OCI-LY1 (cell line): Measurements from ENCODE around the gene CFI.

ENCODE experiments used
- H2AFZ ChIP-seq: fragments of 200-600 bp; sonication (generic), shearing (Covaris generic); 2 replicates; pipeline ENCODE4 v1.6.0; 2014; ENCODE audit warnings: antibody characterized with exemption, mild to moderate bottlenecking, low read length
- H3F3A ChIP-seq: fragments of 200-600 bp; sonication (generic), shearing (Covaris generic); 2 replicates; pipeline ENCODE4 v1.6.0; 2014; ENCODE audit warnings: mild to moderate bottlenecking, antibody characterized with exemption, low read length, moderate library complexity; ENCODE audit not compliant: insufficient read depth
- H3K27ac ChIP-seq: fragments of 200-600 bp; sonication (generic); 2 replicates; pipeline ENCODE4 v1.5.1; 2014; ENCODE audit warnings: low read length, mixed run types, mild to moderate bottlenecking, low read depth; ENCODE audit not compliant: poor library complexity, severe bottlenecking
- H3K27me3 ChIP-seq: fragments of 200-600 bp; sonication (generic); 2 replicates; pipeline ENCODE4 v1.6.0; 2014; ENCODE audit warnings: antibody characterized with exemption, mild to moderate bottlenecking, low read length, moderate library complexity; ENCODE audit not compliant: insufficient read depth
- H3K36me3 ChIP-seq: fragments of 200-600 bp; sonication (generic); 2 replicates; pipeline ENCODE4 v1.6.1; 2014; ENCODE audit warnings: mild to moderate bottlenecking, antibody characterized with exemption, low read length, moderate library complexity, mixed read lengths; ENCODE audit not compliant: insufficient read depth
- H3K4me1 ChIP-seq: fragments of 200-600 bp; sonication (generic); 2 replicates; pipeline ENCODE4 v1.5.1; 2014; ENCODE audit warnings: mild to moderate bottlenecking, low read length, moderate library complexity; ENCODE audit not compliant: insufficient read depth, severe bottlenecking
- H3K4me2 ChIP-seq: fragments of 200-600 bp; sonication (generic), shearing (Covaris generic); 2 replicates; pipeline ENCODE4 v1.6.1; 2014; ENCODE audit warnings: low read length
- H3K4me3 ChIP-seq: fragments of 200-600 bp; sonication (generic); 2 replicates; pipeline ENCODE4 v1.5.1; 2014; ENCODE audit warnings: low read length, low read depth, mild to moderate bottlenecking, mixed read lengths; ENCODE audit not compliant: poor library complexity, severe bottlenecking
- H3K79me2 ChIP-seq: fragments of 200-600 bp; shearing (Covaris generic); 2 replicates; pipeline ENCODE4 v1.6.1; 2016; ENCODE audit warnings: mixed run types, low read length, mixed read lengths; ENCODE audit not compliant: insufficient read depth
- H3K9ac ChIP-seq: fragments of 200-600 bp; sonication (generic), shearing (Covaris generic); 2 replicates; pipeline ENCODE4 v1.6.1; 2014; ENCODE audit warnings: mild to moderate bottlenecking, low read length, mixed read lengths
- H3K9me2 ChIP-seq: fragments of 200-600 bp; sonication (generic), shearing (Covaris generic); 2 replicates; pipeline ENCODE4 v1.6.1; 2014; ENCODE audit warnings: low read depth, mild to moderate bottlenecking, low read length, mixed read lengths
- H3K9me3 ChIP-seq: fragments of 200-600 bp; shearing (Covaris generic); 2 replicates; pipeline ENCODE4 v1.6.1; 2014; ENCODE audit warnings: low read length, mixed read lengths
- H4K20me1 ChIP-seq: fragments of 200-600 bp; sonication (generic), shearing (Covaris generic); 2 replicates; pipeline ENCODE4 v1.6.0; 2016; ENCODE audit warnings: mild to moderate bottlenecking, low read length; ENCODE audit not compliant: insufficient read depth
- EZH2 ChIP-seq: fragments of 200-600 bp; sonication (generic), shearing (Covaris generic); IDR thresholded peaks from 2 replicates; pipeline ENCODE4 v1.8.0; 2017; ENCODE audit warnings: borderline replicate concordance, mixed run types, mild to moderate bottlenecking, antibody characterized with exemption, low read length, moderate library complexity, mixed read lengths
- TF ChIP-seq, protein P1 (sequence below): fragments of 200-600 bp; sonication (generic), shearing (Covaris generic); IDR thresholded peaks from 2 replicates; pipeline ENCODE4 v1.5.1; 2017; ENCODE audit warnings: mild to moderate bottlenecking, antibody characterized with exemption, low read length, moderate library complexity, mixed read lengths

Gene CFI

DNA sequence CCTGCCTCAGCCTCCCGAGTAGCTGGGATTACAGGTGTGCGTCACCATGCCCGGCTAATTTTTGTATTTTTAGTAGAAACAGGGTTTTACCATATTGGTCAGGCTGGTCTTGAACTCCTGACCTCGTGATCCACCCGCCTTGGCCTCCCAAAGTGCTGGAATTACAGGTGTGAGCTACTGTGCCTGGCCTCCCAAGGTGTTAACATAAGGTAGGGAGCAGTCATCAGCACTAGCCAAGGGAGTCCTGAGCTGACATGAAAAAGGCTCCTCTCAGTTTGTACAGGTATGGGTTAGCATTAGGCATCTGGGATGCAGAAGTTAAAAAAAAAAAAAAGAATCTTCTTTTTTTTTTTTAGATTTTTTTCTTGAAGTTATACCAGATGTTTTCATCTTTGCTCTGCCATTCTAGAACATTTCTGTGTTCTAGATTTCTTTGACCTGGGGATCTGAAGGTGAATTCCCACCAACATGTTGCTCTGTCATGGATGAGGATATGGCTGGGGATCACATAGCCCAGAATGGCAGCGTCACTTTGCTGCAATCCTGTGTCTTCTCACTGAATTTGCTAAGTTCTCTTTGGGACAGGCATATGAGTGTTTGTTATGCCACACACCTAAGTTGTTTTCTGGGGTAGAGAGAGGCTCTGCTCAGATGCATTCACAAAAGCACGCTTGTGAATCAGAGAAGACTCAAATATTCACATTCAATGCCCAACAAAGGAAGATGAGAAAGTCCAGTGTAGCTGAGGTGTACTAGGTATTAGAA, 47.5 kb downstream of the CFI start:
- Histone ChIP-seq H3K9ac (no peak overlapping the region), H3K4me1 (no peaks in the 10 kb centered on the region), H3K9me3 (no peaks in the 10 kb centered on the region), H3K27me3 (no peaks in the 10 kb centered on the region), H3F3A (no peaks in the 10 kb centered on the region), H3K4me3 (no peak overlapping the region), H3K9me2 (no peaks in the 10 kb centered on the region), H3K36me3 (no peaks in the 10 kb centered on the region), H4K20me1 (no peaks in the 10 kb centered on the region), H3K79me2 (no peaks in the 10 kb centered on the region), H3K4me2 (no peak overlapping the region), H3K27ac (no peak overlapping the region), H2AFZ (no peak overlapping the region)
- TF ChIP-seq, protein P1, sequence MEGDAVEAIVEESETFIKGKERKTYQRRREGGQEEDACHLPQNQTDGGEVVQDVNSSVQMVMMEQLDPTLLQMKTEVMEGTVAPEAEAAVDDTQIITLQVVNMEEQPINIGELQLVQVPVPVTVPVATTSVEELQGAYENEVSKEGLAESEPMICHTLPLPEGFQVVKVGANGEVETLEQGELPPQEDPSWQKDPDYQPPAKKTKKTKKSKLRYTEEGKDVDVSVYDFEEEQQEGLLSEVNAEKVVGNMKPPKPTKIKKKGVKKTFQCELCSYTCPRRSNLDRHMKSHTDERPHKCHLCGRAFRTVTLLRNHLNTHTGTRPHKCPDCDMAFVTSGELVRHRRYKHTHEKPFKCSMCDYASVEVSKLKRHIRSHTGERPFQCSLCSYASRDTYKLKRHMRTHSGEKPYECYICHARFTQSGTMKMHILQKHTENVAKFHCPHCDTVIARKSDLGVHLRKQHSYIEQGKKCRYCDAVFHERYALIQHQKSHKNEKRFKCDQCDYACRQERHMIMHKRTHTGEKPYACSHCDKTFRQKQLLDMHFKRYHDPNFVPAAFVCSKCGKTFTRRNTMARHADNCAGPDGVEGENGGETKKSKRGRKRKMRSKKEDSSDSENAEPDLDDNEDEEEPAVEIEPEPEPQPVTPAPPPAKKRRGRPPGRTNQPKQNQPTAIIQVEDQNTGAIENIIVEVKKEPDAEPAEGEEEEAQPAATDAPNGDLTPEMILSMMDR: no peak

DNA sequence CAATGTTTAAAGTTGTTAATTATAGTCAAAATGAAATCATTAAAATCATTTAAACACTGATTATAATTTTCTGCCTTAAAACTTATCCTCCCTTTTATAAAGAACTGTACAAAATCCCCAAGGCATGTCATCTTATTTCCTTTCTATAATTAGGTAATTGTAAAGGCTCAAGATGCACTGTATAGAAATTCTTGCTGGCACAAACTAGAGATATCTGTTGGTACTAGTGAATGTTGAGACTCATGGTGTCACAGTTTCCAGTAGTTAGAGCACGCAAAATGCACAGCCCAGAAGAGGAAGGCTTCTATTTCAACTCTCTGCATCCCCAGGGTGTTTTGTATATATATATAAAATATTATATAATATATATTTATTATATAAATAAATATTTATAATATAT, 49.3 kb downstream of the CFI start:
- no peaks in the 10 kb centered on the region for H3F3A ChIP-seq
- H4K20me1 ChIP-seq: no peaks in the 10 kb centered on the region
- no peak overlapping the region for H2AFZ ChIP-seq
- no peak overlapping the region for H3K9ac ChIP-seq
- H3K27me3 ChIP-seq: no peaks in the 10 kb centered on the region
- H3K27ac ChIP-seq: no peak overlapping the region
- no peaks in the 10 kb centered on the region for H3K9me2 ChIP-seq
- H3K4me1 ChIP-seq: no peaks in the 10 kb centered on the region
- TF ChIP-seq EZH2: no peak
- TF ChIP-seq, protein P1: no peak
- H3K4me2 ChIP-seq: no peak overlapping the region
- H3K9me3 ChIP-seq: no peaks in the 10 kb centered on the region
- H3K79me2 ChIP-seq: no peaks in the 10 kb centered on the region
- no peak overlapping the region for H3K4me3 ChIP-seq
- no peaks in the 10 kb centered on the region for H3K36me3 ChIP-seq

DNA sequence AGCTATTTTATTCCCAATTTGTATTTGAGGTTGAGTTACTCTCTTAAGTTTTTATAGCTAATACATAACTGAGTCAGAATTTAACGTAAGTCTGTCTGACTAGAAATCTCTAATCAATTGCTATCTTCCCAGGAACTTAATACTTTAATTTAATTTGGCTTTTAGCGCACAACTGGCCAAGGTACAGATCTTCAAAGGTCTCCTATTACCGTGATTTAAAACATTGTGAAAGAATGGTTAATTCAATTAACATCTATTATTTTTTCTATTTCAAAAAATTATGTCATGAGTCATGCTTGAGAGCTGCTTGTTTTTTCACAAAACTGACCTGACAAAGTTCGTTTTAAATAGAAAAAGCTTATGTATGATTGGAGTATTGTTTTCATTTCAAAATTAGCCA, 49.9 kb downstream of the CFI start:
- Histone ChIP-seq H3K36me3 (no peaks in the 10 kb centered on the region), H2AFZ (no peak overlapping the region), H4K20me1 (no peaks in the 10 kb centered on the region), H3K4me3 (no peak overlapping the region), H3F3A (no peaks in the 10 kb centered on the region), H3K9ac (no peak overlapping the region), H3K27ac (no peak overlapping the region), H3K9me3 (no peaks in the 10 kb centered on the region), H3K27me3 (no peaks in the 10 kb centered on the region), H3K4me2 (no peak overlapping the region), H3K79me2 (no peaks in the 10 kb centered on the region), H3K9me2 (no peaks in the 10 kb centered on the region), H3K4me1 (no peaks in the 10 kb centered on the region)
- TF ChIP-seq, protein P1: no peak
- TF ChIP-seq EZH2: no peak
